Stimulated activated naive CD4-positive, alpha-beta T cell (primary cell): ENCODE data around the gene WDR41.
"Not testable (repeated sequence)": the region's sequence is repeated elsewhere in the genome, so short reads cannot be mapped to it uniquely, and the experiment has no call there.

Source experiments
- DNase-seq, 6 experiments: peaks; one replicate each; lab custom pipeline; 2025; lab: John Stamatoyannopoulos, UW

Gene WDR41, protein sequence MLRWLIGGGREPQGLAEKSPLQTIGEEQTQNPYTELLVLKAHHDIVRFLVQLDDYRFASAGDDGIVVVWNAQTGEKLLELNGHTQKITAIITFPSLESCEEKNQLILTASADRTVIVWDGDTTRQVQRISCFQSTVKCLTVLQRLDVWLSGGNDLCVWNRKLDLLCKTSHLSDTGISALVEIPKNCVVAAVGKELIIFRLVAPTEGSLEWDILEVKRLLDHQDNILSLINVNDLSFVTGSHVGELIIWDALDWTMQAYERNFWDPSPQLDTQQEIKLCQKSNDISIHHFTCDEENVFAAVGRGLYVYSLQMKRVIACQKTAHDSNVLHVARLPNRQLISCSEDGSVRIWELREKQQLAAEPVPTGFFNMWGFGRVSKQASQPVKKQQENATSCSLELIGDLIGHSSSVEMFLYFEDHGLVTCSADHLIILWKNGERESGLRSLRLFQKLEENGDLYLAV

GRCh38 chr5:77491783-77492652 lies at the start of gene WDR41:
WDR41 (minus strand) TSS chr5:77492316; CDS start chr5:77492220, 96 bp downstream.
- DNase-seq: peak; percentile 68 to 88 (median 76)

DNA sequence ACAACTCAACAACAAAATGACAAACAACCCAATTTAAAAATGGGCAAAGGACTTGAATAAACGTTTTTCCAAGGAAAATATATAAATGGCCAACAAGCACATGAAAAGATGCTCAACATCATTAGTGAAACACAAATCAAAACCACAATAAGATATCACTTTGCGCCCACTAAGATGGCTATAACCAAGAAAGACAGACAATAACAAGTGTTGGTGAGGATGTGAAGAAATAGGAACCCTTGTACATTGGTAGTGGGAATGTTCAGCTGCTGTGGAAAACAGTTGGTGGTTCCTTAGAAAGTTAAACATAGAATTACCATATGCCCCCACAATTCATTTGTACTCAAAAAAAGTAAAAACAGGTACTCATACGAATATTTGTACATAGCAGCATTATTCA lies 39.2 kb upstream of the WDR41 start:
- no peak for DNase-seq

DNA sequence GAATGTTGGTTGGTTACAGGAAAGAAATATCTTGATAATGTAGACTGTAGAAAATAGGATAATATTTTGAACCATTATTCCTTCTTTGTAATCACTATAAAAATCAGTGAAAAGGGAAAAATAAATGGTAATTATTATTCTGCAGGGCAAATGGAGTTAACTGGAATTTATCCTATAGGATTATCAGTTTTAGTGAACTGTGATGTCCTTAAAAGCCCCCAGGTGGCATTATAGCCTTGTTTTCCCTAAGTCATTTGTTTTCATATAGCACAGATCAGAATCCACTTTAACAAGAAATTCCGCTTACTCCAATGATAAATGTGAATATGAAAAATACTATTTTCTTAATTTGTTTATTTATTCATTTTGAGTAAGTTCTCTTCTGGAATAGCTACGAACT lies 26.2 kb upstream of the WDR41 start:
- DNase-seq: no peak

GRCh38 chr5:77514457-77514856 lies 22.3 kb upstream of the WDR41 start:
- no peak for DNase-seq

GRCh38 chr5:77513321-77513720 lies 21.2 kb upstream of the WDR41 start:
- DNase-seq: no peak

GRCh38 chr5:77501132-77501531 lies 9.0 kb upstream of the WDR41 start:
- DNase-seq: not testable (repeated sequence)

GRCh38 chr5:77499973-77500372 lies 7.9 kb upstream of the WDR41 start:
- DNase-seq: no peak

- no peak for DNase-seq
Measured at GRCh38 chr5:77499441-77499840, 7.3 kb upstream of the WDR41 start.

- DNase-seq: no peak
Measured at GRCh38 chr5:77498952-77499351, 6.8 kb upstream of the WDR41 start.

DNA sequence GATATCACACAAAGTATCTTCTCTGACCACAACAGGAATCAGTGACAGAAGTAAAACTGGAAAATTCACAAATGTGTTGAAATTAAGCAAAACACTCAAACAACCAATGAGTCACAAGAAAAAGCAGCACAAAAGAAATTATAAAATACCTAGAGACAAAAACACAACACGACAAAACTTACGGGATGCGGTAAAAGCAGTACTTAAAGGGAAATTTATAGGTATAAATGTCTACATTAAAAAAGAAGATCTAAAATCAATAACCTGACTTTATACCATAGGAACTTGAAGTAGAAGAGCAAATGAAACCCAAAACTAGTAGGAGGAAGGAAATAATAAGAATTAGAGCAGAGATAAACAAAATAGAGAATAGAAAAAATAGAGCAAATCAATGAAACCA lies 2.8 kb upstream of the WDR41 start:
- no peak for DNase-seq

DNA sequence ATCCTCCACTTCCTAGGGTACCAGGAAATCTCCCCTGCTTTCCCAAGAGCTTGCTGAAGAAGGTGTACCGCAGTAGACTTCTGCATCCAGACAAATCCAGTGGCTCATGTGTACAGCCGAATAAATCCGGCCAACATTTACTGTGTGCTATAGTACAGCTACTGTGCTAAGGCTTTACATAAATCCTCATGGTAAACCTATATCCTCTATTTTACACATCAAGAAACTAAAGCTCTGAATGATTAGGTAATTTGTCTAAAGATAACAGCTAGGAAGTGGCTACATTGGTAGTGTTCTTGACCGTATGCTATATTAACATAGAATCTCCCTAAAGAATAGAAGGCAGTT lies 511 bp upstream of the WDR41 start:
- DNase-seq: no peak

GRCh38 chr5:77490741-77491344 lies 1.3 kb downstream of the WDR41 start:
- DNase-seq: not testable (repeated sequence)

DNA sequence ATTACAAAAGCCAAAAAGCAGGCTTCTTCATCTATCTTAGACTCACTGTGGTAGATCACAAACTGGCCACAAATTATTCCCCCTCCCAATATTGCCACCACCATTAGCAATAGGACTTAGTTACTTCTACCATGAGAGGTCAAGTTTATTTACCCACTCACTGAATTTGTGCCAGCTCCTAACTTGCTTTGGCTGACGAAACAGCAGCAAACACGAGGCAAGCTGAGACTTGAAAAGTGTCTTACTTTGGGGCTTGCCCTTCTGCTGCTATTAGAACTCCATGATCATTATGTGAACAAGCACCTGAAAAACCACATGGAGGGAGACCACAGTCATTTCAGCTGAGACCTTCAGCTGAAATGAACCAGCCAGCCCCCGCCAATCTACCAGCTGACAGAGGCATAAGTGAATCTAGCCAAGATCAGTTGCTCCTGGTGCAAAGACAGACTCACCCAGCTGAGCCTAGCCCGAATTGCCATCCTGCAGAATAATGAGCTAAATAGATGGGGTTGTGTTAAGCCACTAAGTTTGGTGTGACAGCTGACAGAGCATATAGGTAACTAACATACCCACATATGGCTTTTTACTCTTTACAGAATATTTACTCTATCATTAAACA lies 5.7 kb downstream of the WDR41 start:
- DNase-seq: no peak

DNA sequence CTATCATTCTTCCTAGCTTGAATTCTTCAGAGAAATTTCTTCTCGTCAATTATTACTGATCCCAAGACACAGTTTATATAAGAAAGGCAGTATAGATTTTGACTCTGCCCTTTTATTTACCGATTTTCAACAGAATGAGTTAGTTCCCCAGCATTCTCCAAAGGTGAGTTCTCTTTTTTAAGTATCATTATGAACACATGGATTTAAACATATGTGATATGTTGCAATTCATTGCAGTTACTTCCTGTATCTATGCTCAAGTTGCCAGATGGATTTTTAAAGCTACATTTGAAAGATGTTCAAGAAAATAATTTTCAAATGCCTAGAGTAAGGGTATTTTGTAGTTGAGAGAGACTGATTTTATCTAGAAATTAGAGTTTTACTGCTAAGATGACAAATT lies 8.4 kb downstream of the WDR41 start:
- no peak for DNase-seq

GRCh38 chr5:77475041-77475440 lies 17.1 kb downstream of the WDR41 start:
- DNase-seq: not testable (repeated sequence)

DNA sequence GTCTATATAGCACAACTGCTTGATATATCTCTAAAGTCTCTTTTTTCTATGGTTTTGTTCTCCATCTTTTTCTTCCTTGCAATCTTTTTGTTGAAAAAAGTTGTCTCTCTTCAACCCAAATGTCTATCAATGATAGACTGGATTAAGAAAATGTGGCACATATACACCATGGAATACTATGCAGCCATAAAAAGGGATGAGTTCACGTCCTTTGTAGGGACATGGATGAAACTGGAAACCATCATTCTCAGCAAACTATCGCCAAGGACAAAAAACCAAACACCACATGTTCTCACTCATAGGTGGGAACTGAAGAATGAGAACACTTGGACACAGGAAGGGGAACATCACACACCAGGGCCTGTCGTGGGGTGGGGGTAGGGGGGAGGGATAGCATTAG lies 23.2 kb downstream of the WDR41 start:
- DNase-seq: not testable (repeated sequence)

GRCh38 chr5:77463905-77464304 lies 28.2 kb downstream of the WDR41 start:
- DNase-seq: no peak

DNA sequence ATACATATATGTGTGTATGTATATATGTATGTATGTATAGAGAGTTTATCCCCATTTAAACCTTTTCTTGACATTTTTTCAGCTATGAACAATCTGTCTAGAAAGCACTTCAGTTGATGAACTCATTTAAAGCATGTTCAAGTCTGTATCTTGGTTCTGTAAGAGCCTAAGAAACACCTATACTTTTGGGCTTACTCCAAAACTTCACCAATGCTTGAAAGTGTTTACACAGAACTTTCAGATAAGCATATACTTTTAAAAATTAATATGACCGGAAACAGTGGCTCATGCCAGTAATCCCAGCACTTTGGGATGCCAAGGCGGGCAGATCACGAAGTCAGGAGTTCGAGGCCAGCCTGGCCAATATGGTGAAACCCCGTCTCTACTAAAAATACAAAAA lies 30.8 kb downstream of the WDR41 start:
- no peak for DNase-seq

DNA sequence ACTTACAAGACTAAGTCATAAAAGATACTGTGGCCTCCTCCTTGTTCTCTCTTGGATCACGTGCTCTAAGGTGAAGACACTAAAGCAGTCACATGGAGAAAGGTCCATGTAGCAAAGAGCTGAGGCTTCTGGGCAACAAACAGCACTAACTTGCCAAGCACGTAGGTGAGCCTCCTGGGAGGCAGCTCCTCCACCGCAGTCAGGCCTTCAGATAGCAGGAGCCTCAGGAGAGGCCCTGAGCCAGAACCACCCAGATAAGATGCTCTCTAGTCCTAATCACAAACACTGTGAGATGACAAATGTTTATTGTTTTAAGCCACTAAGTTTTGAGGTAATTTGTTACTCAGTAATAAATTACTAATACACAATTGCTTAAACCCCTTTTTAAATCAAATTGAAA lies 38.0 kb downstream of the WDR41 start:
- DNase-seq: no peak

- DNase-seq: no peak
Measured at GRCh38 chr5:77452351-77452750, 39.8 kb downstream of the WDR41 start.

DNA sequence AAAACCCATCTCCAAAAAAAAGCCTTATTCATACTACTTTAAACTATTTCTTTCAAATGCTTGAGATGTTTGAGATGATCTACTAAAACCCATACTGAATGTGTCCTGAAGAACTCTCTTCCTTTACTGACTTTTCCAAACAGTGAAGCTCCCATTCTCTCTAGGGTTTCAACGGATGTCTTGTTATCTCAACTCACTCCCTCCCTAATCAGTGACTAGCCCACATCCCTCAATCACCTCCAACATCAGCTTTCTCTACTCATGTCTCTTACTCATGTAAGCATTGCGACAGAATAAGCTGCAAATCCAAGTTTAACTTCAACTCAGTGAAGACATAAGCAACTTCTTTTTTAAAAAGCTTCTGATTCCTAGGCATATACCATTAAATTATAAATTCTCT lies 42.1 kb downstream of the WDR41 start:
- DNase-seq: no peak

GRCh38 chr5:77449277-77449676 lies 42.8 kb downstream of the WDR41 start:
- no peak for DNase-seq
